ENCODE measurements around the gene MTA3. TPM values are rescaled to one million over a fixed set of nuclear protein-coding genes. Genes with fewer than 3 reads are reported as not detected.

The MTA3 gene
- polyA plus RNA-seq, 1 experiment = 51.0 TPM

DNA sequence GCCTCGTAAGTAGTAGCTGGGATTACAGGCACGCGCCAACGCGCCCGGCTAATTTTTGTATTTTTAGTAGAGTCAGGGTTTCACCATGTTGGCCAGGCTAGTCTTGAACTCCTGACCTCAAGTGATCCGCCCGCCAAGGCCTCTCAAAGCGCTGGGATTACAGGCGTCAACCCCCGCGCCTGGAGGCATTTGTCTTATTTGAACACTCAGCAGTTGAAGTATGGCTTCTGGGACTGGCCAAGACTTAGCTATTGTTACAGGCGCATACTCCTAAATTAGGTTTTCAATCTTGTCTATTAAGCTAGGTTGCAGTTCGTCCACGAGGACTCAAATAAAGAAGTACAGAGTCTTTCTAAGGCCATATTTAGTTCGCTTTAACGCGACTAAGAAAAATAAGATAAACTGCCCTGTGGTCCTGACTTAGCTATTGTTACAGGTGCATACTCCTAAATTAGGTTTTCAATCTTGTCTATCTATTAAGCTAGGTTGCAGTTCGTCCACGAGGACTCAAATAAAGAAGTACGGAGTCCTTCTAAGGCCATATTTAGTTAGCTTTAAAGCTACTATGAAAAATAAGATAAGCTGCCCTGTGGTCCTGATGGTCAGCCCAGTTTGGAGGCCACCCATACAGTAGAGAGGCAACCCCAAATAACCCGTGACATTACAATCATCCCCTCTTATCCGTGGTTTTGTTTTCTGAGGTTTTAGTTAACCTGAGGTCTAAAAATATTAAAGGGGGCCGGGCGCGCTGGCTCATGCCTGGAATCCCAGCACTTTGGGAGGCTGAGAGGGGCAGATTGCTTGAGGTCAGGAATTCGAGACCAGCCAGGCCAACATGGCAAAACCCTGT lies 20.8 kb upstream of the MTA3 start:
- Histone ChIP-seq H3K27me3 (ENCODE audit: control insufficient read depth, insufficient read depth, low read length) (no peaks in the 10 kb centered on the region), H3K9me3 (ENCODE audit: control insufficient read depth, insufficient read depth, low read length) (no peaks in the 10 kb centered on the region), H3K4me3 (ENCODE audit: low read depth, low read length) (no peak overlapping the region), H3K27ac (ENCODE audit: low read depth, low read length) (no peak overlapping the region)
- TF ChIP-seq, protein P1, sequence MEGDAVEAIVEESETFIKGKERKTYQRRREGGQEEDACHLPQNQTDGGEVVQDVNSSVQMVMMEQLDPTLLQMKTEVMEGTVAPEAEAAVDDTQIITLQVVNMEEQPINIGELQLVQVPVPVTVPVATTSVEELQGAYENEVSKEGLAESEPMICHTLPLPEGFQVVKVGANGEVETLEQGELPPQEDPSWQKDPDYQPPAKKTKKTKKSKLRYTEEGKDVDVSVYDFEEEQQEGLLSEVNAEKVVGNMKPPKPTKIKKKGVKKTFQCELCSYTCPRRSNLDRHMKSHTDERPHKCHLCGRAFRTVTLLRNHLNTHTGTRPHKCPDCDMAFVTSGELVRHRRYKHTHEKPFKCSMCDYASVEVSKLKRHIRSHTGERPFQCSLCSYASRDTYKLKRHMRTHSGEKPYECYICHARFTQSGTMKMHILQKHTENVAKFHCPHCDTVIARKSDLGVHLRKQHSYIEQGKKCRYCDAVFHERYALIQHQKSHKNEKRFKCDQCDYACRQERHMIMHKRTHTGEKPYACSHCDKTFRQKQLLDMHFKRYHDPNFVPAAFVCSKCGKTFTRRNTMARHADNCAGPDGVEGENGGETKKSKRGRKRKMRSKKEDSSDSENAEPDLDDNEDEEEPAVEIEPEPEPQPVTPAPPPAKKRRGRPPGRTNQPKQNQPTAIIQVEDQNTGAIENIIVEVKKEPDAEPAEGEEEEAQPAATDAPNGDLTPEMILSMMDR (IDR thresholded peaks at IDR 0.05; ENCODE audit: low read depth, low read length) = no peak
- CTCF ChIA-PET = no interaction called here
- DNase-seq (ENCODE audit: low read depth, low spot score) = no peak
- POLR2A ChIA-PET = no interaction called here

DNA sequence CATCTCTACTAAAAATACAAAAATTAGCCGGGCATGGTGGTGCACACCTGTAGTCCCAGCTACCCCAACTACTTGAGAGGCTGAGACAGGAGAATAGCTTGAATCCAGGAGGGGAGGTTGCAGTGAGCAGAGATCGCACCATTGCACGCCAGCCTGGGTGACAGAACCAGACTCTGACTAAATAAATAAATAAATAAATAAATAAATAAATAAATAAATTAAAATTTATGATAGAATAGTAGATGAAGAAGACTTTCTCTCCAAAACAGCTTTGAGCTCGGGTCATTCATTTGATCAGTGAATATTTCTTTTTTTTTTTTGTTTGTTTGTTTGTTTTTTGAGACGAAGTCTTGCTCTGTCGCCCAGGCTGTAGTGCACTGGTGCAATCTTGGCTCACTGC lies 17.6 kb upstream of the MTA3 start:
- peaks cover 3% of the 10 kb centered on the region for H3K27me3 ChIP-seq (ENCODE audit: control insufficient read depth, insufficient read depth, low read length)
- CTCF ChIA-PET = no interaction called here
- TF ChIP-seq, protein P1 (IDR thresholded peaks at IDR 0.05; ENCODE audit: low read depth, low read length) = no peak
- H3K4me3 ChIP-seq (ENCODE audit: low read depth, low read length) = no peak overlapping the region
- DNase-seq (ENCODE audit: low read depth, low spot score) = no peak
- POLR2A ChIA-PET = no interaction called here
- H3K27ac ChIP-seq (ENCODE audit: low read depth, low read length) = no peak overlapping the region
- no peaks in the 10 kb centered on the region for H3K9me3 ChIP-seq (ENCODE audit: control insufficient read depth, insufficient read depth, low read length)

DNA sequence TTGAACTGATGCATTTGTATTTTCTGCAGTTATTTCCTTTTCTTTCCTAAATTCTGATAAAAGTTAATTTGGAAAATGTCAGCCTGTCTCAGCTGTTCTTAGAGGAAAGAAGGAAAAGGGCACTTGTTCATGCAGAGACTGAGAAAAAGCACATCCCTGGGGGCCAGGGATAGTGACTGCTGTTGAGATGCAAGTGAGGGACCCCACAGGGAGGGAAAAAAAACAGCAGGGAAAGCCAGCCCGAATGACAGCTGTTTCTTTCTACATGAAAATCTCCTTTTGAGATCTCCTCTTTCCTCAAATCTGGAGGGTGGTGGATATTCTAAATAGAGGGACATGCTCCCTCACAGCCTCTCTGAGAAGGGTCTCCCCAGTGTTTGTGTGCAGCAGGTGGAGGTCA lies 14.0 kb upstream of the MTA3 start:
- no peak overlapping the region for H3K27ac ChIP-seq (ENCODE audit: low read depth, low read length)
- TF ChIP-seq, protein P1 (IDR thresholded peaks at IDR 0.05; ENCODE audit: low read depth, low read length) = no peak
- H3K9me3 ChIP-seq (ENCODE audit: control insufficient read depth, insufficient read depth, low read length) = no peaks in the 10 kb centered on the region
- CTCF ChIA-PET = interaction anchor here (1.2 kb wide), 1 partner anchor 41 kb away, joined by 3 read pairs; no protein-coding TSS in a partner anchor
- POLR2A ChIA-PET = no interaction called here
- no peak for DNase-seq (ENCODE audit: low read depth, low spot score)
- H3K4me3 ChIP-seq (ENCODE audit: low read depth, low read length) = no peak overlapping the region
- H3K27me3 ChIP-seq (ENCODE audit: control insufficient read depth, insufficient read depth, low read length) = peaks cover 9% of the 10 kb centered on the region

DNA sequence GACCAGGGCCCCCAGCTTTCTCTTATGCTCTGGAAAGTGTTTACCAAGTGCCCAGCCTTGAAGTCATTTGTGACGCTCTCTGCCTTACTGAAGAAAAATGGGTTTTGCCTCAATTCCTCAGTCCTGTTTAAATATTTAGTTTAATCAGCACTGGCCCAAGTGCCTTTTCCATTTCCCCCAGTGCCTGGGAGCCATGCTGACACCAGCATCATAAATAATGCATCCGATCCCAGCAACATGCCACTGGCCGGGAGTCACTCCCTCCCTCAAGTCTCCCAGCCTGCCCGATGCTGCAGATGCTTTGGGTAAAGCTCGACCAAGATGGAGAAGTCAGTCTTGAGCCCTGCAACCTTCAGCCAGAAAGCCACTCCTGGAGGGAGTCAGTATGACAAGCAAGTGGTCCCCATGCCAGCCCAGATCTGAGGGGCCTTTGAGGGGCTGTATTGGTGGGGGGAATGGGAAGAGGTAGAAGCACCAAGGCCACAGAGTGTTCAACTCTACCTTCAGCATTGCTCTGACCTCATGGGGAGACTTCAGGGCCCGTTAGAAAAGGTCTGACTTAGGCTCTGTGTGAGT lies 12.0 kb upstream of the MTA3 start:
- DNase-seq (ENCODE audit: low read depth, low spot score) = no peak
- Histone ChIP-seq H3K9me3 (ENCODE audit: control insufficient read depth, insufficient read depth, low read length) (no peaks in the 10 kb centered on the region), H3K4me3 (ENCODE audit: low read depth, low read length) (no peak overlapping the region), H3K27me3 (ENCODE audit: control insufficient read depth, insufficient read depth, low read length) (peaks cover 9% of the 10 kb centered on the region), H3K27ac (ENCODE audit: low read depth, low read length) (no peak overlapping the region)
- CTCF ChIA-PET = interaction anchor here (0.6 to 1.4 kb wide), 2 partner anchors 61 to 106 kb away, joined by 3 read pairs; no protein-coding TSS in a partner anchor
- POLR2A ChIA-PET = interaction anchor here (1.8 kb wide), 1 partner anchor 11 kb away, joined by 5 read pairs; no protein-coding TSS in a partner anchor
- TF ChIP-seq, protein P1 (IDR thresholded peaks at IDR 0.05; ENCODE audit: low read depth, low read length) = no peak

DNA sequence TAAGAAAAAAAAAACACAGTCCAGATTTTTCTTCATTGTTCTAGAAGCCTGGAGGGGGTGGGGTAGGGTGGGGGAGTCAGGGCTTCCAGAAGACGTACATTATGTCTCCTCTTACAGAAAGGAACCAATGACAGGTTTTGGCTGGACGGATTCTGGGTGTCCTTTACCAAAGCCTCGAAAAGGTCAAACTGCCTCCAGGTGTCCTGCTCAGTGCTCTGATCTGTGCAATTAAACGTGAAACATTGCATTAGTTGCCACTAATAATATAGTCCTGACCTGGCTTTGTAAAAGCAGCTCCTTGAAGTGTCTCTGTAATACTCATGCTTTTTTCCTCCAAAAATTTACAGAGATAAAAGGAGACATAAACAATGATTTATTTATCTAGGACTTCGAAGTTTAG lies 11.1 kb upstream of the MTA3 start:
- Histone ChIP-seq H3K27ac (ENCODE audit: low read depth, low read length) (no peak overlapping the region), H3K4me3 (ENCODE audit: low read depth, low read length) (no peak overlapping the region), H3K9me3 (ENCODE audit: control insufficient read depth, insufficient read depth, low read length) (no peaks in the 10 kb centered on the region), H3K27me3 (ENCODE audit: control insufficient read depth, insufficient read depth, low read length) (peaks cover 10% of the 10 kb centered on the region)
- ChIA-PET CTCF (interaction anchor here (0.6 kb wide), 1 partner anchor 9 kb away, joined by 3 read pairs; no protein-coding TSS in a partner anchor), POLR2A (interaction anchor here (1.8 kb wide), 1 partner anchor 10 kb away, joined by 5 read pairs; no protein-coding TSS in a partner anchor)
- DNase-seq (ENCODE audit: low read depth, low spot score) = no peak
- TF ChIP-seq, protein P1 (IDR thresholded peaks at IDR 0.05; ENCODE audit: low read depth, low read length) = no peak
